Transverse colon (tissue), 4 donors: ENCODE data around the gene EPHB6. TPM values are rescaled to one million over a fixed set of nuclear protein-coding genes. Genes with fewer than 3 reads are reported as not detected.

ENCODE experiments used
- DNase-seq: peaks from one replicate; pipeline ENCODE4 v3.0.0-alpha.2; 2019
- H3K27ac ChIP-seq, 4 donors: fragments of 200-600 bp; sonication (generic); 2 replicates each; pipeline ENCODE4 v1.5.1; 2016 to 2018; ENCODE audit warnings: inconsistent platforms in 4 of 4
- H3K27me3 ChIP-seq: fragments of 200-600 bp; sonication (generic); 2 replicates; pipeline ENCODE4 v1.5.1; 2017; ENCODE audit warnings: inconsistent platforms
- H3K36me3 ChIP-seq, 4 donors: fragments of 200-600 bp; sonication (generic); 2 replicates each; pipeline ENCODE4 v1.5.1; 2017 to 2019; ENCODE audit warnings: inconsistent platforms in 4 of 4
- H3K4me1 ChIP-seq, 4 donors: fragments of 200-600 bp; sonication (generic); 2 replicates each; pipeline ENCODE4 v1.5.1; 2017 to 2020; ENCODE audit warnings: inconsistent platforms in 4 of 4
- H3K4me3 ChIP-seq, 4 donors: fragments of 200-600 bp; sonication (generic); 1 replicate in 1 of 4; 2 replicates in 3 of 4; pipeline versions ENCODE4 v1.5.1 to v1.6.1; 2017 to 2019; ENCODE audit warnings: inconsistent platforms in 4 of 4
- H3K9me3 ChIP-seq, 2 donors: fragments of 200-600 bp; sonication (generic); 2 replicates each; pipeline ENCODE4 v1.5.1; 2017 to 2019; ENCODE audit warnings: inconsistent platforms in 2 of 2
- EP300 ChIP-seq: sonication (generic); formaldehyde crosslinking; IDR thresholded peaks from one replicate; pipeline ENCODE4 v1.6.1; 2017; ENCODE audit warnings: antibody characterized with exemption, low read depth
- POLR2A ChIP-seq: fragments of 450-650 bp; IDR thresholded peaks from one replicate; pipeline ENCODE4 v1.6.1; 2016; ENCODE audit warnings: antibody characterized with exemption, mild to moderate bottlenecking, moderate library complexity
- POLR2AphosphoS5 ChIP-seq, 3 donors: sonication (generic); formaldehyde crosslinking; IDR thresholded peaks; one replicate each; pipeline ENCODE4 v1.6.1; 2016; ENCODE audit warnings: antibody characterized with exemption in 3 of 3
- WGBS, 2 donors: methylation state at CpG; one replicate each; pipeline ENCODE4 v1.1.5; 2018; ENCODE audit warnings: low coverage in 1 of 2; 5-methylcytosine and 5-hydroxymethylcytosine counted together
- in situ Hi-C, 4 donors: fragments of 200-750 bp; cut with MboI; loops; one replicate each; pipeline versions ENCODE4 v1.15.0 to v1.15.1; 2017; ENCODE audit warnings: low sequenced_read_pairs in 3 of 4, low pct_ligation_motif_present in 1 of 4, low pct_unique_long_range_greater_than_20kb in 1 of 4
- intact Hi-C: fragments of 100-400 bp; cut with DNase I; formaldehyde crosslinking; loops from one replicate; pipeline ENCODE4 v1.15.1; 2023; ENCODE audit warnings: low total_unique reads
- total RNA-seq, 4 donors: library from RNA; depleted of rRNA; stranded (reverse); fragments of >200 nt; gene quantifications; one replicate each; pipeline ENCODE4 v1.1.0, GENCODE V29; 2016
- TF ChIP-seq, protein P1 (sequence below), 5 experiments: fragments of 200-600 bp in 3 of 5; fragments of 450-650 bp in 2 of 5; sonication (generic) in 3 of 5; IDR thresholded peaks; 1 replicate in 2 of 5; 2 replicates in 3 of 5; pipeline ENCODE4 v1.5.1; 2016 to 2017; ENCODE audit warnings: antibody characterized with exemption in 5 of 5, inconsistent platforms in 3 of 5, mild to moderate bottlenecking in 2 of 5, moderate library complexity in 1 of 5

EPHB6 gene
- total RNA-seq, 4 donors from 2014 or later = 2.9 to 10.2 (median 4.5) TPM

DNA sequence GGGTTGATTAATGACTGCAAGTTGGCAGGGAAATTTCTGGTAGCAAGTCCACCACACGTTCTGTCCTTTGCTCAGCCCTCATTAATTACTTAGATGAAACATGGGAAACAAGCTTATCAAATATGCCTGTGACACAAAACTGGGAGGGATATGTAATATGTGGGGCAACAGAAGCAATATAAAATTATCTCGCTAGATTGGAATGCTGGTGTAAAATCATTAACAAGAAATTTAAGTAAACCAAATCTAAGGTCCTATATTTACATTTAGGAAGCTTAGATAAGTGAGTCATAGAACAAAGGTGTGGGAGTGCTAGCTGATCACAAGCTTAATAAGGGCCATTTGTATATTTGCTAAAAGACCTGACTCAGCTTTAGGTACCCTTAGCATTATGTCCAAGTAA lies 55.2 kb downstream of the EPHB6 start:
- no peaks in the 10 kb centered on the region for H3K27me3 ChIP-seq
- intact Hi-C loops = no loop called here
- H3K27ac ChIP-seq = no peak overlapping the region
- H3K9me3 ChIP-seq = no peaks in the 10 kb centered on the region
- no peak overlapping the region for H3K4me3 ChIP-seq
- H3K36me3 ChIP-seq = no peaks in the 10 kb centered on the region
- no peaks in the 10 kb centered on the region for H3K4me1 ChIP-seq
- in situ Hi-C loops = no loop called here
- WGBS, 2 donors = 39 to 61% methylated on average over 2 of the region's 2 CpGs
- no peak for TF ChIP-seq POLR2AphosphoS5 (IDR thresholded peaks at IDR 0.05)
- TF ChIP-seq EP300 = no peak
- TF ChIP-seq POLR2A = no peak
- TF ChIP-seq, protein P1, sequence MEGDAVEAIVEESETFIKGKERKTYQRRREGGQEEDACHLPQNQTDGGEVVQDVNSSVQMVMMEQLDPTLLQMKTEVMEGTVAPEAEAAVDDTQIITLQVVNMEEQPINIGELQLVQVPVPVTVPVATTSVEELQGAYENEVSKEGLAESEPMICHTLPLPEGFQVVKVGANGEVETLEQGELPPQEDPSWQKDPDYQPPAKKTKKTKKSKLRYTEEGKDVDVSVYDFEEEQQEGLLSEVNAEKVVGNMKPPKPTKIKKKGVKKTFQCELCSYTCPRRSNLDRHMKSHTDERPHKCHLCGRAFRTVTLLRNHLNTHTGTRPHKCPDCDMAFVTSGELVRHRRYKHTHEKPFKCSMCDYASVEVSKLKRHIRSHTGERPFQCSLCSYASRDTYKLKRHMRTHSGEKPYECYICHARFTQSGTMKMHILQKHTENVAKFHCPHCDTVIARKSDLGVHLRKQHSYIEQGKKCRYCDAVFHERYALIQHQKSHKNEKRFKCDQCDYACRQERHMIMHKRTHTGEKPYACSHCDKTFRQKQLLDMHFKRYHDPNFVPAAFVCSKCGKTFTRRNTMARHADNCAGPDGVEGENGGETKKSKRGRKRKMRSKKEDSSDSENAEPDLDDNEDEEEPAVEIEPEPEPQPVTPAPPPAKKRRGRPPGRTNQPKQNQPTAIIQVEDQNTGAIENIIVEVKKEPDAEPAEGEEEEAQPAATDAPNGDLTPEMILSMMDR (IDR thresholded peaks at IDR 0.05) = no peak
- no peak for DNase-seq

DNA sequence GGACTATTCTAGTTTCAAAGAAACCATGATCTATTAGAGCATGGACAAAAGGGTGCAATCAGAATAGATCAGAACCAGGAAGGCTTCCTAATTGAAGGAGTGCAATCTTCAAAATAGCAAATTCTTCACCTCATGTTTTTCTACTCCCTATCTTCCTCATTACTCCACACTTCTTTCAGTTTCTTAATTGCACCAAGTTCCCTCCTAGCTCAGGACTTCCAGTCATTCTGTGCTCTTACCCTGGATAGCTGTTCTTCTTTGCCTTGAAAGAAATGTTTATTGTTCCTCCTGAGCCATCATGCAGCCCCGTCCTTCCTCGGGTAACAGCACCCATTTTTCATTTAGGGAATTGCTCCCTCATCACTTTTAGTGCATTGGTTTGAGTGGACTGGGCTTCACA lies 55.6 kb downstream of the EPHB6 start:
- no peak overlapping the region for H3K27ac ChIP-seq
- no peak for DNase-seq
- intact Hi-C loops = no loop called here

DNA sequence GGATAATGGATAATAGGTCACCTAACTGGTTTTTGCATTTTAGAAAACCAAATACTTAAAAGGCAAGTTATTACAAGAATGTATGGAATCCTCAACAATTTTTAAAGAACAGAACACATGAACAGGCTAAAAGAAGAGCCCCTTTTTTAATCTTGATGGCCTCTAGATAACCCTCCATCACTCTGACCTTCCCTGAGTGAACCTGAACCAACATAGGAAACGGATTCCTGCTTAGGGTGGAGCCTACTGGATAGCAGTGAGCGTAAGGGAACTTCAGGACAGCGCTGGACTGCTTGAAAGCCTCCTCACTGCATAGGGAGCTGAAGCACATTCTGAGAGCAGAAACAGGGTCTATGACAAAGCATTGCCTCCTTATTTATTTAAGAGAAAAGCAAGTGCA lies 58.2 kb downstream of the EPHB6 start:
- Histone ChIP-seq H3K4me3 (no peak overlapping the region), H3K4me1 (no peaks in the 10 kb centered on the region), H3K27ac (no peak overlapping the region), H3K9me3 (no peaks in the 10 kb centered on the region), H3K36me3 (no peaks in the 10 kb centered on the region), H3K27me3 (peaks cover 6% of the 10 kb centered on the region)
- in situ Hi-C loops = no loop called here
- intact Hi-C loops = no loop called here
- TF ChIP-seq EP300 (no peak), POLR2A (no peak), POLR2AphosphoS5 (IDR thresholded peaks at IDR 0.05) (no peak)
- TF ChIP-seq, protein P1 (IDR thresholded peaks at IDR 0.05) = no peak
- DNase-seq = no peak
- WGBS, 2 donors = 69 to 77% methylated on average over 3 of the region's 3 CpGs

More for the DNA sequence above, 55.6 kb downstream of the EPHB6 start:
- WGBS, 2 donors = 21 to 36% methylated on average over 2 of the region's 2 CpGs
- H3K9me3 ChIP-seq = no peaks in the 10 kb centered on the region
- H3K4me3 ChIP-seq = no peak overlapping the region
- no peak for TF ChIP-seq POLR2A
- TF ChIP-seq, protein P1 (IDR thresholded peaks at IDR 0.05) = no peak
- no peak for TF ChIP-seq POLR2AphosphoS5 (IDR thresholded peaks at IDR 0.05)
- TF ChIP-seq EP300 = no peak
- in situ Hi-C loops = no loop called here
- H3K4me1 ChIP-seq = no peaks in the 10 kb centered on the region
- H3K27me3 ChIP-seq = no peaks in the 10 kb centered on the region
- no peaks in the 10 kb centered on the region for H3K36me3 ChIP-seq

DNA sequence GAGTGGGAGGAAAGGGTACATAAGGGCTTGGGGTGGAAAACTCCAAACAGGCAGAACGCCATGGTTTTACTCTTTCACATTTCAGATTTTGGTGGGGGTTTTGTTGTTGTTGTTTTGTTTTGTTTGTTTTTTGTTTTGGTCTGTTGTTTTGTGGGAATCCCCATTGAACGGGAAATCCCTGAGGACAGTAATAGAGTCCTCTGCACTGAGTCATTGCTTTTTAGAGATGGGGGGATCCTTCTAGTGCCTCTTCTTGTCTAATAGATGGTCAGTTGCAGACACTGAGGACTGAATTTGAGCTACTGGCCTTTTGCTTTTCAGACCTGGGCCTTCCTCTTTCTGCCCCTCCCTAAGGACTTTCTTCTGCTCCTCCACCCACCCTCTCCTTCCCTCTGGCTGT lies 58.7 kb downstream of the EPHB6 start:
- in situ Hi-C loops (no loop called here), intact Hi-C loops (no loop called here)
- no peak for DNase-seq
- TF ChIP-seq, protein P1 (IDR thresholded peaks at IDR 0.05) = no peak
- no peak for TF ChIP-seq POLR2AphosphoS5 (IDR thresholded peaks at IDR 0.05)
- no peak for TF ChIP-seq EP300
- no peak for TF ChIP-seq POLR2A
- WGBS, 2 donors = 55 to 77% methylated on average over 2 of the region's 2 CpGs
- no peaks in the 10 kb centered on the region for H3K4me1 ChIP-seq
- no peak overlapping the region for H3K4me3 ChIP-seq
- no peak overlapping the region for H3K27ac ChIP-seq
- no peaks in the 10 kb centered on the region for H3K36me3 ChIP-seq
- no peaks in the 10 kb centered on the region for H3K9me3 ChIP-seq
- peaks cover 6% of the 10 kb centered on the region for H3K27me3 ChIP-seq
